HuH-7.5 (cell line): ENCODE results near the gene MPST.

Source experiments
- DNase-seq: peaks from one replicate; pipeline ENCODE4 v3.0.0; 2011; ENCODE audit warnings: low spot score

MPST gene

GRCh38 chr22:37023743-37024338 lies 4.3 kb downstream of the MPST start:
- DNase-seq: no peak

- no peak for DNase-seq
Observed at GRCh38 chr22:37024339-37025157, 5.0 kb downstream of the MPST start.

GRCh38 chr22:37025500-37026070 lies 6.0 kb downstream of the MPST start:
- DNase-seq: no peak

GRCh38 chr22:37026325-37026724 lies 6.8 kb downstream of the MPST start:
- DNase-seq: no peak

- no peak for DNase-seq
Observed at GRCh38 chr22:37027556-37027955, 8.0 kb downstream of the MPST start.

- no peak for DNase-seq
Observed at GRCh38 chr22:37028692-37029674, 9.4 kb downstream of the MPST start.

- DNase-seq: no peak
Observed at GRCh38 chr22:37030560-37031281, 11.2 kb downstream of the MPST start.

- no peak for DNase-seq
Observed at GRCh38 chr22:37032134-37032534, 12.6 kb downstream of the MPST start.

- DNase-seq: peak; percentile 82
Observed at GRCh38 chr22:37032535-37033460, 13.3 kb downstream of the MPST start.

- no peak for DNase-seq
Observed at GRCh38 chr22:37033605-37034430, 14.3 kb downstream of the MPST start.

GRCh38 chr22:37036655-37037377 lies 17.3 kb downstream of the MPST start:
- no peak for DNase-seq

- DNase-seq: no peak
Observed at GRCh38 chr22:37037669-37038068, 18.1 kb downstream of the MPST start.

GRCh38 chr22:37039466-37039865 lies 19.9 kb downstream of the MPST start:
- no peak for DNase-seq

- no peak for DNase-seq
Observed at GRCh38 chr22:37043209-37043827, 23.8 kb downstream of the MPST start.

- DNase-seq: peak; percentile 81
Observed at GRCh38 chr22:37043828-37044538, 24.4 kb downstream of the MPST start.

GRCh38 chr22:37044634-37045625 lies 25.4 kb downstream of the MPST start:
- no peak for DNase-seq
